ENCODE measurements around the gene TAF11L9.
"Not testable (repeated sequence)": the region's sequence is repeated elsewhere in the genome, so short reads cannot be mapped to it uniquely, and the experiment has no call there.

- not testable (repeated sequence) for TF ChIP-seq EZH2phosphoT487 (IDR thresholded peaks at IDR 0.05; ENCODE audit: unreplicated experiment); JUNB (IDR thresholded peaks at IDR 0.05; ENCODE audit: unreplicated experiment); EZH2 (IDR thresholded peaks at IDR 0.05; ENCODE audit: low read depth, unreplicated experiment); POLR2AphosphoS5 (IDR thresholded peaks at IDR 0.05; ENCODE audit: low read depth); NANOG (IDR thresholded peaks at IDR 0.05; ENCODE audit: borderline replicate concordance); CREB1 (CRISPR knock-in tag; IDR thresholded peaks at IDR 0.05; ENCODE audit: low read depth); REST (IDR thresholded peaks at IDR 0.05; ENCODE audit: unreplicated experiment)
- TF ChIP-seq, protein P1, sequence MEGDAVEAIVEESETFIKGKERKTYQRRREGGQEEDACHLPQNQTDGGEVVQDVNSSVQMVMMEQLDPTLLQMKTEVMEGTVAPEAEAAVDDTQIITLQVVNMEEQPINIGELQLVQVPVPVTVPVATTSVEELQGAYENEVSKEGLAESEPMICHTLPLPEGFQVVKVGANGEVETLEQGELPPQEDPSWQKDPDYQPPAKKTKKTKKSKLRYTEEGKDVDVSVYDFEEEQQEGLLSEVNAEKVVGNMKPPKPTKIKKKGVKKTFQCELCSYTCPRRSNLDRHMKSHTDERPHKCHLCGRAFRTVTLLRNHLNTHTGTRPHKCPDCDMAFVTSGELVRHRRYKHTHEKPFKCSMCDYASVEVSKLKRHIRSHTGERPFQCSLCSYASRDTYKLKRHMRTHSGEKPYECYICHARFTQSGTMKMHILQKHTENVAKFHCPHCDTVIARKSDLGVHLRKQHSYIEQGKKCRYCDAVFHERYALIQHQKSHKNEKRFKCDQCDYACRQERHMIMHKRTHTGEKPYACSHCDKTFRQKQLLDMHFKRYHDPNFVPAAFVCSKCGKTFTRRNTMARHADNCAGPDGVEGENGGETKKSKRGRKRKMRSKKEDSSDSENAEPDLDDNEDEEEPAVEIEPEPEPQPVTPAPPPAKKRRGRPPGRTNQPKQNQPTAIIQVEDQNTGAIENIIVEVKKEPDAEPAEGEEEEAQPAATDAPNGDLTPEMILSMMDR (conservative IDR thresholded peaks at IDR 0.05; ENCODE audit: low read depth in 2 of 2): not testable (repeated sequence)
- TF ChIP-seq, protein P2, sequence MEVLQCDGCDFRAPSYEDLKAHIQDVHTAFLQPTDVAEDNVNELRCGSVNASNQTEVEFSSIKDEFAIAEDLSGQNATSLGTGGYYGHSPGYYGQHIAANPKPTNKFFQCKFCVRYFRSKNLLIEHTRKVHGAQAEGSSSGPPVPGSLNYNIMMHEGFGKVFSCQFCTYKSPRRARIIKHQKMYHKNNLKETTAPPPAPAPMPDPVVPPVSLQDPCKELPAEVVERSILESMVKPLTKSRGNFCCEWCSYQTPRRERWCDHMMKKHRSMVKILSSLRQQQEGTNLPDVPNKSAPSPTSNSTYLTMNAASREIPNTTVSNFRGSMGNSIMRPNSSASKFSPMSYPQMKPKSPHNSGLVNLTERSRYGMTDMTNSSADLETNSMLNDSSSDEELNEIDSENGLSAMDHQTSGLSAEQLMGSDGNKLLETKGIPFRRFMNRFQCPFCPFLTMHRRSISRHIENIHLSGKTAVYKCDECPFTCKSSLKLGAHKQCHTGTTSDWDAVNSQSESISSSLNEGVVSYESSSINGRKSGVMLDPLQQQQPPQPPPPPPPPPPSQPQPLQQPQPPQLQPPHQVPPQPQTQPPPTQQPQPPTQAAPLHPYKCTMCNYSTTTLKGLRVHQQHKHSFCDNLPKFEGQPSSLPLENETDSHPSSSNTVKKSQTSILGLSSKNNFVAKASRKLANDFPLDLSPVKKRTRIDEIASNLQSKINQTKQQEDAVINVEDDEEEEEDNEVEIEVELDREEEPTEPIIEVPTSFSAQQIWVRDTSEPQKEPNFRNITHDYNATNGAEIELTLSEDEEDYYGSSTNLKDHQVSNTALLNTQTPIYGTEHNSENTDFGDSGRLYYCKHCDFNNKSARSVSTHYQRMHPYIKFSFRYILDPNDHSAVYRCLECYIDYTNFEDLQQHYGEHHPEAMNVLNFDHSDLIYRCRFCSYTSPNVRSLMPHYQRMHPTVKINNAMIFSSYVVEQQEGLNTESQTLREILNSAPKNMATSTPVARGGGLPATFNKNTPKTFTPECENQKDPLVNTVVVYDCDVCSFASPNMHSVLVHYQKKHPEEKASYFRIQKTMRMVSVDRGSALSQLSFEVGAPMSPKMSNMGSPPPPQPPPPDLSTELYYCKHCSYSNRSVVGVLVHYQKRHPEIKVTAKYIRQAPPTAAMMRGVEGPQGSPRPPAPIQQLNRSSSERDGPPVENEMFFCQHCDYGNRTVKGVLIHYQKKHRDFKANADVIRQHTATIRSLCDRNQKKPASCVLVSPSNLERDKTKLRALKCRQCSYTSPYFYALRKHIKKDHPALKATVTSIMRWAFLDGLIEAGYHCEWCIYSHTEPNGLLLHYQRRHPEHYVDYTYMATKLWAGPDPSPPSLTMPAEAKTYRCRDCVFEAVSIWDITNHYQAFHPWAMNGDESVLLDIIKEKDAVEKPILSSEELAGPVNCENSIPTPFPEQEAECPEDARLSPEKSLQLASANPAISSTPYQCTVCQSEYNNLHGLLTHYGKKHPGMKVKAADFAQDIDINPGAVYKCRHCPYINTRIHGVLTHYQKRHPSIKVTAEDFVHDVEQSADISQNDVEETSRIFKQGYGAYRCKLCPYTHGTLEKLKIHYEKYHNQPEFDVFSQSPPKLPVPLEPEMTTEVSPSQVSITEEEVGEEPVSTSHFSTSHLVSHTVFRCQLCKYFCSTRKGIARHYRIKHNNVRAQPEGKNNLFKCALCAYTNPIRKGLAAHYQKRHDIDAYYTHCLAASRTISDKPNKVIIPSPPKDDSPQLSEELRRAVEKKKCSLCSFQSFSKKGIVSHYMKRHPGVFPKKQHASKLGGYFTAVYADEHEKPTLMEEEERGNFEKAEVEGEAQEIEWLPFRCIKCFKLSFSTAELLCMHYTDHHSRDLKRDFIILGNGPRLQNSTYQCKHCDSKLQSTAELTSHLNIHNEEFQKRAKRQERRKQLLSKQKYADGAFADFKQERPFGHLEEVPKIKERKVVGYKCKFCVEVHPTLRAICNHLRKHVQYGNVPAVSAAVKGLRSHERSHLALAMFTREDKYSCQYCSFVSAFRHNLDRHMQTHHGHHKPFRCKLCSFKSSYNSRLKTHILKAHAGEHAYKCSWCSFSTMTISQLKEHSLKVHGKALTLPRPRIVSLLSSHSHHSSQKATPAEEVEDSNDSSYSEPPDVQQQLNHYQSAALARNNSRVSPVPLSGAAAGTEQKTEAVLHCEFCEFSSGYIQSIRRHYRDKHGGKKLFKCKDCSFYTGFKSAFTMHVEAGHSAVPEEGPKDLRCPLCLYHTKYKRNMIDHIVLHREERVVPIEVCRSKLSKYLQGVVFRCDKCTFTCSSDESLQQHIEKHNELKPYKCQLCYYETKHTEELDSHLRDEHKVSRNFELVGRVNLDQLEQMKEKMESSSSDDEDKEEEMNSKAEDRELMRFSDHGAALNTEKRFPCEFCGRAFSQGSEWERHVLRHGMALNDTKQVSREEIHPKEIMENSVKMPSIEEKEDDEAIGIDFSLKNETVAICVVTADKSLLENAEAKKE (CRISPR knock-in tag; IDR thresholded peaks at IDR 0.05): not testable (repeated sequence)
Measured at GRCh38 chr5:17607461-17607860, 13.3 kb upstream of the TAF11L9 start.

All from GM23338 (cell line).